WERI-Rb-1 (cell line): Measurements from ENCODE around the gene F11R.
A peak's percentile ranks its signal among the peaks of the same experiment; 100 is the strongest.

ENCODE experiments used
- DNase-seq: peaks from one replicate; pipeline ENCODE4 v3.0.0-alpha.2; 2020
- H3K27ac ChIP-seq: fragments of 250-450 bp; sonication (Bioruptor Pico); 2 replicates; pipeline ENCODE4 v1.5.1; 2020; ENCODE audit warnings: mild to moderate bottlenecking, moderate library complexity
- H3K27me3 ChIP-seq: fragments of 250-450 bp; sonication (Bioruptor Pico); 2 replicates; pipeline ENCODE4 v1.5.1; 2021; ENCODE audit warnings: mild to moderate bottlenecking, low read depth, moderate library complexity; ENCODE audit not compliant: insufficient read depth, severe bottlenecking
- H3K36me3 ChIP-seq: fragments of 250-450 bp; sonication (Bioruptor Pico); 2 replicates; pipeline ENCODE4 v1.5.1; 2020; ENCODE audit warnings: mild to moderate bottlenecking, moderate library complexity
- H3K4me3 ChIP-seq: 2 replicates; pipeline ENCODE4 v1.5.1; 2011; ENCODE audit warnings: low read depth, mild to moderate bottlenecking, control low read depth, low read length
- H3K9me3 ChIP-seq: fragments of 250-450 bp; sonication (Bioruptor Pico); 2 replicates; pipeline ENCODE4 v1.5.1; 2021; ENCODE audit warnings: mild to moderate bottlenecking, moderate library complexity; ENCODE audit not compliant: severe bottlenecking
- TF ChIP-seq, protein P1 (sequence below): IDR thresholded peaks from 2 replicates; pipeline ENCODE4 v1.5.1; 2011; ENCODE audit warnings: low read depth, mild to moderate bottlenecking, control low read depth, inconsistent platforms, low read length

Gene F11R

DNA sequence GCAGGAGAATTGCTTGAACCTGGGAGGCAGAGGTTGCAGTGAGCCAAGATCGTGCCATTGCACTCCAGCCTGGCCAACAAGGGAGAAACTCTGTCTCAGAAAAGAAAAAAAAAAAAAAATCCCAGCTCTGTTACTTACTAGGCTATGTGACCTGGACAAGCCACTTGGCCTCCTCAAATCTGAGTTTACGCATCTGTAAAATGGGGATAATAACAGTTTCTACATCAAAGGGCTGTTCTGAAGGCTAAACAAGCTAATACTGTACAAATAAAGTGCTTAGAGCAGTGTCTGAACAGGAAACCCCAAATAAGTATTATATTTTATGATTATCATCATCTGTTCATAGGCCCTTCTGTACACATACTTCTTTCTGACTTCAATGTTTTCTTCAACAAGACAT is 13.6 kb downstream of the F11R start:
- Histone ChIP-seq H3K4me3 (no peak overlapping the region), H3K36me3 (peaks cover 21% of the 10 kb centered on the region), H3K9me3 (no peaks in the 10 kb centered on the region), H3K27me3 (no peaks in the 10 kb centered on the region), H3K27ac (no peak overlapping the region)
- TF ChIP-seq, protein P1, sequence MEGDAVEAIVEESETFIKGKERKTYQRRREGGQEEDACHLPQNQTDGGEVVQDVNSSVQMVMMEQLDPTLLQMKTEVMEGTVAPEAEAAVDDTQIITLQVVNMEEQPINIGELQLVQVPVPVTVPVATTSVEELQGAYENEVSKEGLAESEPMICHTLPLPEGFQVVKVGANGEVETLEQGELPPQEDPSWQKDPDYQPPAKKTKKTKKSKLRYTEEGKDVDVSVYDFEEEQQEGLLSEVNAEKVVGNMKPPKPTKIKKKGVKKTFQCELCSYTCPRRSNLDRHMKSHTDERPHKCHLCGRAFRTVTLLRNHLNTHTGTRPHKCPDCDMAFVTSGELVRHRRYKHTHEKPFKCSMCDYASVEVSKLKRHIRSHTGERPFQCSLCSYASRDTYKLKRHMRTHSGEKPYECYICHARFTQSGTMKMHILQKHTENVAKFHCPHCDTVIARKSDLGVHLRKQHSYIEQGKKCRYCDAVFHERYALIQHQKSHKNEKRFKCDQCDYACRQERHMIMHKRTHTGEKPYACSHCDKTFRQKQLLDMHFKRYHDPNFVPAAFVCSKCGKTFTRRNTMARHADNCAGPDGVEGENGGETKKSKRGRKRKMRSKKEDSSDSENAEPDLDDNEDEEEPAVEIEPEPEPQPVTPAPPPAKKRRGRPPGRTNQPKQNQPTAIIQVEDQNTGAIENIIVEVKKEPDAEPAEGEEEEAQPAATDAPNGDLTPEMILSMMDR, result no peak
- DNase-seq, result no peak

DNA sequence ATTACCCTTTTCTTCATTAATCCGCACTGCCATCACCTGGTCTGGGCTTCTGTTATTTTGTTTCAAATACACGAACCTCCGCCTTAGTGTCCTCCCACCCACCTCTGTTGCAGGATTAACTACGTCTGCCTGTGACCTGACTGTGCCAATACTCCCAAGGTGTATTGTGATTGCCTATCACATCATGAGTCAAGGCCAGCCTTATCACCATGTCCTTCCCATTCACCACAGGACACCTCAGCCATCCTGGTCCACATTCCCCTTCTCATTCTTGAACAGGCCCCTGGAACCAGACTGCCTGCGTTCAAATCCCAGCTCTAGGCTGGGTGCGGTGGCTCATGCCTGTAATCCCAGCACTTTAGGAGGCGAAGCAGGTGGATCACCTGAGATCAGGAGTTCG is 14.4 kb downstream of the F11R start:
- TF ChIP-seq, protein P1, result no peak
- no peaks in the 10 kb centered on the region for H3K9me3 ChIP-seq
- no peaks in the 10 kb centered on the region for H3K27me3 ChIP-seq

DNA sequence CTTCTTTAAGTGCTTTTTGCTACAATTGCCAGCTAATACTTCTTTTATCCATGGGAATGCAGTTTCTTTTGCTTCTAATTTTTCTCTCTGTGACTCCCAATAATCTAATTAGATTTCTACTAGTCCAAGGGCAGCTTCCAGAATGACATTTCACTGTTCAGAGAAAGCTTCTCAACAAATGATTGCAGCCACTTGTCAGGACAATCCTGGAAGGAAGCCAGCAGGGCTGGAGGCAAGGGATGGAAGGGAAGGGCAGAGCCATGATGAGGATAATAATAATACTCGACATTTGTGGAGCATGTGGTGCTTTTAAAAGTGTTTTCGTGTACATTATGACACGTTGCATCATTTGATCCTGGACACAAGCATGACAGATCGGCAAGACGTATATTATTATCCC is 19.4 kb downstream of the F11R start:
- Histone ChIP-seq H3K4me3 (no peak overlapping the region), H3K27me3 (no peaks in the 10 kb centered on the region), H3K36me3 (peaks cover 56% of the 10 kb centered on the region), H3K27ac (no peak overlapping the region), H3K9me3 (no peaks in the 10 kb centered on the region)
- TF ChIP-seq, protein P1, result no peak
- DNase-seq, result no peak

More for the DNA sequence above, 14.4 kb downstream of the F11R start:
- Histone ChIP-seq H3K36me3 (peaks cover 25% of the 10 kb centered on the region), H3K27ac (no peak overlapping the region), H3K4me3 (no peak overlapping the region)
- DNase-seq, result no peak

DNA sequence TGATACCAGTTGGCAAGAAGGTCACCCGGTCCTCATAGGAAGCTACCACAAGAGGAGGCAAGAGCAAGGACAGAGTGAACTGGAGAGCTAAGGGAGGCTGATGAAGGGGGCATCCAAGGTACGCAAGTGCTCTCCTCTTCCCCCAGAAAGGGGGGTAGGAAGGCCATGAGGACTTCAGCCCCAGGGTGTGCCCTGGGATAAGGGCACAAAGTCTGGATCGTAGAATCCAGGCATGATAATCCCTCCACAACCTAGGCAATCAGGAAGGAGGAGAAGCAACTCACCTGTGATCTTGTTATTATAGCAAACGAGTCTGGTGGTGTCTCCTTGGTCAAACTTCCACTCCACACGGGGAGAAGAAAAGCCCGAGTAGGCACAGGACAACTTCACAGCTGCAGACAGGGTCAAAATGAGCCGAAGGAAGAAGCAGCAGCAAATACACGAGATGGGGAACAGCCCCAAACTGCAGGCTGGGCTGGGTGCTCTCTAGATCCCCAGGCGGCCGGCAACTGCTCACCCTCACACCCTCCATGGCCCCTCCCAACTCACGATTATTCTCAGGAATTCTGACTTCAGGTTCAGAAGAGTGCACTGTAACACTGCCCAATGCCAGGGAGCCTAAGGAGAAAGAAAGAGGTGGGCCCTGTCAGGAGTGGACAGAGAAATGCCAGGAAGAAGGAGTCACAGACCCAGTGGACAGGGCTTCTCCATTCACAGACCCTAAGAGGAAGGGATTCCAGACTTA is 20.0 kb downstream of the F11R start:
- H3K36me3 ChIP-seq, result peaks cover 53% of the 10 kb centered on the region
- H3K27me3 ChIP-seq, result no peaks in the 10 kb centered on the region
- H3K4me3 ChIP-seq, result no peak overlapping the region
- no peaks in the 10 kb centered on the region for H3K9me3 ChIP-seq
- no peak overlapping the region for H3K27ac ChIP-seq
- no peak for DNase-seq
- TF ChIP-seq, protein P1, result no peak

DNA sequence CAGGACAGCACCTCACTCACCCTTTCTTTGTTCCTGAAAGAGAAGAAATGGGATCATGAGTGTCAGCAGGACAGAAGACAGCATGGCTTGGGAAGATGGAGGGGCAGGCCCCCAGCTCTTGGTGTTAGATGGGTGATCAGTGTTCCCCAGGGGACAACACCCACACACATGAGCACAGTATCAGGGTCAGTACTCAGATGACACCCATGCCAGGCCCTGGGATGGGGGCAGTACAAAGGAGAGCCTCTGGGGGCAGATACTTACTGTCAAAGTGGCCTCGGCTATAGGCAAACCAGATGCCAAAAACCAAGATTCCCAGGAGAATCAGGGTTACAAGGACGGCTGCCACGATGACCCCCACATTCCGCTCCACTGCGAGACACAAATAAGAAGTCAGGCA is 21.6 kb downstream of the F11R start:
- Histone ChIP-seq H3K27me3 (no peaks in the 10 kb centered on the region), H3K36me3 (peaks cover 58% of the 10 kb centered on the region), H3K9me3 (no peaks in the 10 kb centered on the region), H3K4me3 (no peak overlapping the region), H3K27ac (no peak overlapping the region)
- no peak for DNase-seq
- TF ChIP-seq, protein P1, result 0 out of 2 replicates have a peak, but pooled peaks have one; percentile 15
